ENCODE measurements around the gene ARRDC5.
A peak's percentile ranks its signal among the peaks of the same experiment; 100 is the strongest.
"Not testable (repeated sequence)": the region's sequence is repeated elsewhere in the genome, so short reads cannot be mapped to it uniquely, and the experiment has no call there.

ARRDC5 gene

DNA sequence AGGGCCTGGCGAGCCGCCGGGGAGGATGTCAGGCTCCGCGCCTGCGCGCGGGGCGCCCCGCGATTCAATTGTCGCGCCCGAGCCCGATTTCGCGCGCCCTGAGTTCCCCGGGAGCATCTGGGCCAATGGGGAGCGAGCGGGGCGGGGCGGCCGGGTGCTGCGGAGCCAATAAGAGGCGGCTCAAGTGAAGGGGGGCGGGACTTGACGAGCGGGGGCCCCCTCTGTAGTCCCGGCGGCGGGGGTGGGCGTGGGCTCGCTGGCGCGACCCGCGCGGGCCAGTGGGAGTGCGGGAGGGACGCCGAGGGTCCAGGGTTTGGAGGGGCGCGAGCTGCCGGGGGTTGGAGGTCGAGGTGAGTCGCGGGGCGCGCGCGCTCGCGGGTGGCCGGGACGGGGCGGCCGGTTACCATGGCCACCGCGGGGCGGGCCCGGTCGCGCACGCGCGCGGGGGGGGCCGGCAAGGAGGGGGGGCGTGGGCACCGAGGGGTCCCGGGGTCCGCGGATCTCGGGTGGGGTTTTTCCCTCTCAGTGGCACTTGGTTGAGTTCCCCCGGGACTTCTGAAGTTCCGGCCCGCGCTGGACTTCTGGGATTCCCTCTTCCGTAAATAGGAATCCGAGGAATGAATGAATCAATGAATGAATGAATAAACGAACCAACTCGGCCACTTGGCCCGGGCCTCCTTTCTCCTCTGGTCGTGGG, 7.3 kb upstream of the ARRDC5 start:
- peak; percentile 87 to 90 (median 87) for DNase-seq (ENCODE audit: low read depth in 3 of 3)

DNA sequence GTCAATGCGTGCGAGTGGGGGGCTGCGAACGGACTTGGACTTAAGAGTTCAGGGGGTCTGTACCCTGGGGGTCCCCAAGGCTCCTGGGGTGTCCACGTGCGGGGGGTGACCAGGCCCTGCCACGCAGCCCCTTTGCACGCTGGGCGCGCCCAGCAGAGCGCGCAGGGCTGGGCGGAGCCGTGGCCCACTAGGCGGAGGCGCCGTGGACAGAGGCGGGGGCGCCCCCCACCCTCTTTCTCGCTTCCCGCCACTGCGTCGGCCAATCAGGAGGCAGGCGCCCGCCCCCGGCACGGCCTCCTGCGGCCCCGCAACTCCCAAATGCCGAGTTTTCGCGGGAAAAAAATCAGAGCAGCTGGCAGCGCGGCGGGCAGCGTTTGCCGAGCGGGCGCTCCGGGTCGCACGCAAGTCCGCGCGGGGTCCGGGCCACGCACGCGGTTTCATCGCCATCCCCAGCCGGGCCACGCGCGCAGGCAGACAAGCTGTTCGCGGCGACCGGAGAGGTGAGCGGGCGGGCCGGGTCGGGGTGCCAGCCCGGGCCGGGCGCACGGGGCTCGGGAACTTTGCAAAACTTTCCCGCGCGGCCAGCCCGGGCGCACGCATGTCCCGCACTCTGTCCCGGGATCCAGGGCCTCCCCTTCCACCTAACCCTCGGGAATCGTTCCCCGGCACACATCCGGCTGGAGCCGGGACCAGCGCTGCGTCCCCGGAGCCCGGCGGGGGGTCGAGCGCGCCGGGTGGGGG, 6.6 kb upstream of the ARRDC5 start, which contains the start of gene UHRF1:
TSS of gene UHRF1 (plus strand) at position 346 of the 741 bp plus-strand sequence. CDS start 1,385 bp downstream, outside the sequence.
- DNase-seq (ENCODE audit: low read depth in 3 of 3), result peak in 1 of 3 experiments; percentile 48

DNA sequence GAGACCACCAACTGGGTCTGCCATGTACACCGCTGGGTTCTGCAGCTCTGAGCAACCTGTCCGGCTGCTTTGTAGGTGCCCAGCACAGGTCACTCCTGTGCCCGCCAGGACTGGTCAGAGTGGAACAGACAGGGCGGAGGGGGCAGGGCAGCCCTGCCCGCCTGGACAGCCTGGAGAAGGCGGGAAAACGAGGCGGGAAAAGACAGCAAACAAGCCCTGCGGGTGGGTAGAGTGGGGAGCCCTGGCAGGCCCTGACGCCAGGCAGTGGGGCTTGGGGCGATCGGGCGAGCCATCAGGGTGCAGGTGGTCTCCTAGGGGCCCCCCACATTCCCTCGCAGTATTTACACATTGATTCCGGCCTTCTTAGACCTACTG, 6.1 kb upstream of the ARRDC5 start:
- DNase-seq (ENCODE audit: low read depth in 3 of 3), result no peak

GRCh38 chr19:4908360-4908759, 5.7 kb upstream of the ARRDC5 start:
- DNase-seq (ENCODE audit: low read depth in 3 of 3), result no peak

GRCh38 chr19:4906963-4907362, 4.3 kb upstream of the ARRDC5 start:
- DNase-seq (ENCODE audit: low read depth in 3 of 3), result no peak

- no peak for DNase-seq (ENCODE audit: low read depth in 3 of 3)
These were observed 1.8 kb upstream of the ARRDC5 start for GRCh38 chr19:4904481-4904880.

DNA sequence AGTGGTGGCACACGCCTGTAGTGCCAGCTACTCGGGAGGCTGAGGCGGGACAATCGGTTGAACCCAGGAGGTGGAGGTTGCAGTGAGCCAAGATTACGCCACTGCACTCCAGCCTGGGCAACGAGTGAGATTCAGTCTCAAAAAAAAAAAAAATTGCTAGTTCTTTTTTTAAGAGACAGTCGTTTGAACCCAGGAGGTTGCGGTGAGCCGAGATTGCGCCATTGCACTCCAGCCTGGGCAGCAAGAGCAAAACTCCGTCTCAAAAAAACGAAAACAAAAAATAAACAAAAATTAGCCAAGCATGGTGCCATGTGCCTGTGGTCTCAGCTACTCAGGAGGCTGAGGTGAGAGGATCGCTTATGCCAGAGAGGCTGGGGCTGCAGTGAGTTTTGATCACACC, 1.8 kb downstream of the ARRDC5 start:
- DNase-seq (ENCODE audit: low read depth in 3 of 3), result not testable (repeated sequence)

DNA sequence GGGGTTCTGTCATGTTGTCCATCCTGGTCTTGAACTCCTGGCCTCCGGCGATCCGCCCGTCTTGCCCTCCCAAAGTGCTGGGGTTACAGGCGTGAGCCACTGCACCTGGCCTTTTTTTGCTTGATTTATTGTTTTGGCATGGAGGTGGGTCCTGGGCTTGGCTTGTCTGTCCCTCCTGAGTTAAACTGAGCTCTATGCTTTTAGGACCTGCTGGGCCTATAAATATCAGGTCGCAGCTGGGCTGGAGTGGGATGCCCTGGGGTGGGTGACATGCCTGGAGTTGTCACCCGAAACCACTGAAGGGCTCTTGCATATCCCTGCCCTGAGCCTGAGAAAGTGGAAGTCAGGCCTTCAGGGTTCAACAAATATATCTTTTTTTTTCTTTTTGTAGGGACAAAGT, 5.5 kb downstream of the ARRDC5 start:
- DNase-seq (ENCODE audit: low read depth in 3 of 3), result no peak

GRCh38 chr19:4896372-4896771, 6.3 kb downstream of the ARRDC5 start:
- DNase-seq (ENCODE audit: low read depth in 3 of 3), result no peak

- not testable (repeated sequence) for DNase-seq (ENCODE audit: low read depth in 3 of 3)
These were observed 9.7 kb downstream of the ARRDC5 start for GRCh38 chr19:4892962-4893361.

DNA sequence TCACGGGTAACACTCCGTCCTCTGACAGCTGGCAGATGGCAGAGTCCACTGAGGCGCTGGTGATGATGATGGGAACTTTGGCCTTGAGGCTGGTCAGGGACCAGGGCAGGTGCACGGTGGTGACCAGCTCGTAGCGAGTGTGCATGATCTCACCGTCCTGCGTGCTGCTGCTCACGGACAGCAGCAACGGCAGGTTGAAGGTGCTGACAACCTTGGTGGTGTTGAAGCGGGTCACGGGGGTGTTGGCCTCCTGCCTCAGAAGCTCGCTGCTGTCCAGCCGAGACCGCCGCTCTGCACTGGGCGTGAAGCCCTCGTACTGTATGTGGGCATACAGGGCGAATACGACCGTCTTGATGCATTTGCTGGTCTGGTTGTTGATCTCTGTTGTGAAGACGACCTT, 11.6 kb downstream of the ARRDC5 start:
- no peak for DNase-seq (ENCODE audit: low read depth in 3 of 3)

DNA sequence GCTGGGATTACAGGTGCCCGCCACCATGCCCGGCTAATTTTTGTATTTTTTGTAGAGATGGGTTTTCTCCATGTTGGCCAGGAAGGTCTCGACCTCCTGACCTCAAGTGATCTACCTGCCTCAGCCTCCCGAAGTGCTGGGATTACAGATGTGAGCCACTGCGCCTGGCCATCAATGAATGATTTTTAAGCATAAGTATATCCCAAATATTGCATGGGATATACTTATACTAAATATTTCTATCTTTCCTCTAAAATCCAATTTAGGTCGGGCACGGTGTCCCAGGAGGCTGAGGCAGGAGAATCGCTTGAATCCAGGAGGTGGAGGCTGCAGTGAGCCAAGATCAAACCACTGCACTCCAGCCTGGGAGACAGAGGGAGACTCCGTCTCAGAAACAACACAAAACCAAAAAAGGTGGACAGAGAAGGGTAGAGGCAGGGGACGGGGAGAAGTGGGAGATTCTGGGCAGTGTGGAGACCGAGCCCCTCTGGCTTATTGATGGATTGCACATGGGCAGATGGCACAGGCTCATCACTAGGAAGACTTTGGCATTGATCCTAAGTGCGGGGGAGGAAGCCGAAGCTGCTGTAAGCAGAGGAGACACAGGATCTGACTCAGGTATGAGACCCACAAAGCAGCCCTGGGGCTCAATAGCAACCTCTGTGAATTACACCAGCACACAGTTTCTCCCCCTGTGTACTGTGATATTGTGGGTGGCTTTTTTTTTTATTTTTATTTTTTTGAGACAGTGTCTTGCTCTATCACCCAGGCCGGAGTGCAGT, 13.5 kb downstream of the ARRDC5 start:
- no peak for DNase-seq (ENCODE audit: low read depth in 3 of 3)

GRCh38 chr19:4887803-4888202, 14.9 kb downstream of the ARRDC5 start:
- not testable (repeated sequence) for DNase-seq (ENCODE audit: low read depth in 3 of 3)

DNA sequence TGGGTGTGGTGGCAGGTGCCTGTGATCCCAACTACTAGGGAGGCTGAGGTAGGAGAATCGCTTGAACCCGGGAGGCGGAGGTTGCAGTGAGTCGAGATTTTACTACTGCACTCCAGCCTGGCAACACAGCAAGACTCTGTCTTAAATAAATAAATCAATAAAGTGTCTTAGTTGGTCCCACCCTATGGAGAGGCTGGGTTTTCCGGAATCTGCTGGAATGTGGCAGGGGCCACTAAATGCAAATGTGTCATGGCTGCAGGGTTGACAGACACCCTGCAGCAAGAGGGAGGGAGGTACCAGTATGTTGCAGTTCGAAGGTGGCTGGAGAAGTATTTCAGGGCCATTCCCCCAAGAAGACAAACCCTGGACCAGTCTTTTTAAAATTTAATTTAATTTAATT, 17.7 kb downstream of the ARRDC5 start:
- not testable (repeated sequence) for DNase-seq (ENCODE audit: low read depth in 3 of 3)

DNA sequence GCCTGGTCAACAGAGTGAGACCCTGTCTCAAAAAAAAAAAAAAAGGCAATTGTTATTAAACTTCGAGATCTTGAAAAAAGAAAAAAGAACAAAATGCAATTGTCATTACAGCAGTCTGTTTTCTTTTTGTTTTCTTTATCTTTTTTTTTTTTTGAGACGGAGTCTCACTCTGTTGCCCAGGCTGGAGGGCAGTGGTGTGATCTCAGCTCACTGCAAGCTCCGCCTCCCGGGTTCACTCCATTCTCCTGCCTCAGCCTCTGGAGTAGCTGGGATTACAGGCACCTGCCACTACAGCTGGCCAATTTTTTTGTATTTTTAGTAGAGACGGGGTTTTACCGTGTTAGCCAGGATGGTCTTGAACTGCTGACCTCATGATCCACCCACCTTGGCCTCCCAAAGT, 19.8 kb downstream of the ARRDC5 start:
- not testable (repeated sequence) for DNase-seq (ENCODE audit: low read depth in 3 of 3)

GRCh38 chr19:4879041-4879440, 23.7 kb downstream of the ARRDC5 start:
- no peak for DNase-seq (ENCODE audit: low read depth in 3 of 3)

- no peak for DNase-seq (ENCODE audit: low read depth in 3 of 3)
These were observed 24.2 kb downstream of the ARRDC5 start for GRCh38 chr19:4878491-4878968.

DNA sequence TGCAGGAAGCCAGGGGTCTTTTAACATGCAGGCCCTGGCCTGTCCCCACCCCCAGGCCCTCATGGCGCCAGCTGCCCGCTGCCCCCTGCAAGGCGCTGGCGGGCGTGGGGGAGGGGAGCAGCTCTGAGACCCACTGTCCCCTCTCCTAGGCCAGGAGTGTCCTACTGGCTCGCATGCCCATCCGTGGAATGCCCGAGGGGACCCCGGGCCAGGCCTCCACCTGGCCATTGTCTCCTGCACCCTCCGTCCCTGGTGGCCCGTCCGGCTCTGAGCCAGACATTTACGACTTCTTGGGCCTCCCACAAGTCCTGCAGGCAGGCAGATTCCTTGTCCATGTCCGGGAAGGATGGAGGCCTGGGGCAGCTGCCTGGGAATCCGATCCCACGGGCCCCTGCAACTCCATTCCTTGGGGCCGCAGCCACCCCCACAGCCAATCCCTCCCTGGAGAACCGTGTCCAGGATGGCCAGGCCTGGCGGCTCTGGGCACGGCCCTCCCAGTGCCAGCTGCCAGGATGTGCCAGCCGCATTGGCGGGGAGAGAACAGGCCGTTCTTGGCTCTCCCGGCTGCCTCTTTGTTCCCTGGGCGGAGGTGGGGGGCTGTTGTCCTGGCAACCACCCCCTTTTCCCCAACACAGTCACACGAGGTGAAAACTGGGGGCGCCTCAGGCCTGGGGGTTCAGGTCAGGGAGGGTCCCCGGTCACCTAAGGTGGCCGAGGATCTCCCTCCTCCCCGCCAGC, 24.8 kb downstream of the ARRDC5 start:
- DNase-seq (ENCODE audit: low read depth in 3 of 3), result no peak

DNA sequence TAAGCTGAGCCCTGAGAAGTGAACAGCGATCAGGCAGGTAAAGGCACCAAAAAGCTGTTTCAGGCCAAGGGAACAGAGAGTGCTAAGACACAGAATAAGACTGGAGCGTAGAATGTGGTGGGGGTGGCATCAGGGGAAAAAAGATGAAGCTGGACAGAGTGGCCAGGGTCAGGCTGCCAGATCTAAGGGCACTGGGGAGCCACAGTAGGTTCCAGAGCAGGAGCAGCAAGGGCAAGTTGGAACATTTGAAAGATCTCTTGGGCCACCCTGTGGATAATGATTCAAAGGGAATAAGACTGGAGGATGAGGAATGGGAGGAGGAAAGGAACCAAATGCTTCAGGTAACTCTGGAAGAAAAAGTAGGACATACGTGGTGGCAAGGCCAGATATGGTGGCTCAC, 28.8 kb downstream of the ARRDC5 start:
- no peak for DNase-seq (ENCODE audit: low read depth in 3 of 3)

DNA sequence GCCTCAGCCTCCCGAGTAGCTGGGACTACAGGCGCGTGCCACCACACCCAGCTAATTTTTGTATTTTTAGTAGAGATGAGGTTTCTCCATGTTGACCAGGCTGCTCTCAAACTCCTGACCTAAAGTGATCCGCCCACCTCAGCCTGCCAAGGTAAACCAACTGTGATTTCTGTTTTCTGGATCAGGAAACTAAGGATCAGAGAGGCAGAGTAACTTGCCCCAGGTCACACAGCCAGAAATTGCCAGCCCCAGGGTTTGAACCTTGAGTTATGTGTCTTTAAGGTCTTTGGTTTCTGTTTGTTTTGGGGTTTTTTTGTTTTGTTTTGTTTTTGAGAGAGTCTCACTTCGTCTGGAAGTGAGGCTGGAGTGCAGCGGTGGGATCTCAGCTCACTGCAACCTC, 31.0 kb downstream of the ARRDC5 start:
- no peak for DNase-seq (ENCODE audit: low read depth in 3 of 3)

- no peak for DNase-seq (ENCODE audit: low read depth in 3 of 3)
These were observed 32.5 kb downstream of the ARRDC5 start for GRCh38 chr19:4870025-4870700.

Data from stimulated activated CD4-positive, alpha-beta T cell treated with anti-CD3 and anti-CD28 coated beads, TNF-alpha, amount 100 ng/mL, for 4 hours (primary cell).